Skeletal muscle cell (primary cell): ENCODE results near the gene KERA.
A peak's percentile ranks its signal among the peaks of the same experiment; 100 is the strongest.

ENCODE experiments used
- DNase-seq: peaks from one replicate; pipeline ENCODE4 v3.0.0-alpha.2; 2010; ENCODE audit warnings: low read depth
- H3K4me3 ChIP-seq: 2 replicates; pipeline ENCODE4 v1.5.1; 2011; ENCODE audit warnings: low read depth, mild to moderate bottlenecking, control low read depth, low read length, moderate library complexity

Gene KERA

DNA sequence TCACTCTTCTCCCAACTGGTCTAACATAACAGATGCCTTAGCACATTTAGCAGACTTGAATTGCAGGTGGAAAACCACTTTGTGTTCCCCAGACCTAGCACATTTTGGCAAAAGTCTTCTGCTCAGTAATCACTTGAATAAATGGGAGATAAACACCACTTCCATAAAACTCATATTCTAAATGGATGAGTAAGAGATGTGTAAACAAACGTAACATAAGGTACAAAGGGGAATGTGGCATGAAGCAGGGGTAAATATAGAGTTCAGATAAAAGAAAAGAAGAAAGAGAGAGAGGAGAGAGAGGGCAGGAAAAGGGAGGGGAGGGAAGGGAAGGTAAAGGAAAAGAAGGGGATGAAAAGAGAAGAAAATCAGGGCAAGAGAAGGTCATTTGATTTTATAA lies 17.0 kb upstream of the KERA start:
- H3K4me3 ChIP-seq, result no peak overlapping the region
- no peak for DNase-seq

DNA sequence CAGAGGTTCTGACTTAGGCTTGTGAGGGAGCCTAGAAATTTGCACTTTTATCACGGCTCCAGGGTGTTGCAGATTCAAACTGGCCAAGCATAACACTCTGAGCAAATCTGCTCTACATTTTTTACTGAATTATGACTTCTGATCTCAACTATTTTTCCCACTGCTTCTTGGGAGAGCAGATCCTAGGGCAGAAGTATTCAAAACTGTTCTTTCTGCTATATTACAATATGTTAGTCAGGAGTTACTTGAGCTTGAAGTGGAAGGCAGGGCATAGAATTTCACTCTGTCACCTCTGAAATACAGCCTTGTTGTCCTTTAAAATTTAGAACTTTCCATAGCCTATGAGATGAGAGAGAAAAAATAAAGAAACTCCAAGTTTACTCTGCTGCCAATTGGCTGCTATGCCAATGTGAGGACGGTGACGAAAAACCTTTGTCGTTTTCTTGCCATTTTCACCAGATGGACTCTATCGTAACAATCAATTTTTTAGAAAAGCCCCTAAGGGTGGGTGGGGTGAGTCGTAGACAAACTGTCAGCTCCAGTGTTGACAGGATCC lies 16.4 kb upstream of the KERA start:
- DNase-seq, result no peak
- H3K4me3 ChIP-seq, result no peak overlapping the region

DNA sequence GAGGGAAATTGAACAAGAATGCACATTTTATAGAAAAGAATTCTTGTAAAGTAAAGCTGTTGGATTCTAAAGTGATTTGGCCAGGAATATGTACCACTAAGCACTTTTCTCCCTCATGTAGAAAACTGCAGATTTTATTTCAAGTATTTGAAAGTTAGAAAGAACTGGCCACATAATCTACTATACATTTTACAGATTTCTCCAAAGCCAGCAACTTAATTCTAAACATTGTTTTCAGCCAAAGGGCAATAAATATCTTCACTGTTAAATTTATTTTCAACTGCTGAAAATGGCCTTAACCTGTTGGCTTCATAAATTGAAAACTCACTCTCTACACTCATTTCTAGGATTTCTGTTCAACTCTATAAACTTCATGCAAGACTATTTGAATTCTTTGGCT lies 15.6 kb upstream of the KERA start:
- no peak for DNase-seq
- no peak overlapping the region for H3K4me3 ChIP-seq

DNA sequence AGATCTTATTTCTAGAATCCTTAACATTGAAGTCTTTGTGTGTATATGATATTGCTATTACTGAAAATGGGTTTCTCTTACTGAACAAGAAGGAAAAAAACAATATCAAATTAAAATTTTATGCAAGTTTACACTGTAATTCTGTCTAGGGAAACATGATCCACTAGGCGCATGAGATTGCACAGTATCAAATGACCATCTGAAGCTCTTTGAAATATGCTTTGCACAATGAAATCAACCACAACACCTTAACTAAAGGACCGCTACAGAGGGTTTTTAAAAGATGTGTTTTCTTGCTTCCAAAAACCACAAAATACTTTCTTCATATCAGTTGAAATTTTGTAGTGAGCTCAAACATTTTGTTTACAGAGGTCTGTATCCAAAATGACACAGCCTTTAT lies 15.1 kb upstream of the KERA start:
- DNase-seq, result no peak
- H3K4me3 ChIP-seq, result no peak overlapping the region

DNA sequence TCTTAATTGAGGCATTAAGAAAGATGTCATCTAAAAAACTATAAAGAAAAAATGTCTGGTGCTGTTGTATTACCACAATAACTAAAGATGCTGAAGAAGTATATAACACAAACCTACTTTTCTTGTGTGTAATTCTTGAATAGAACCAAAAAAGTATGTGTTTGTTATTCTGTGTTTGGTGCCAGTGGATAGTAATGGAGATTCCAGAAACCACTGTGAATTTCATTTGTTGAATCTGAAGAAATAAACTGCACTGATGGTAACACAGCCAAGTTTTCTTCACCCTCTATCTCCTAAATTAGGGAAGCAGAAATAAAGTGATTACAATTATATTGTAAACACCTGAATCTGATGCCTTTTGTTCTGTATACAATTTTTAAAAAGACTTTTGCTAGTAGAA lies 13.1 kb upstream of the KERA start:
- no peak for DNase-seq
- no peak overlapping the region for H3K4me3 ChIP-seq

DNA sequence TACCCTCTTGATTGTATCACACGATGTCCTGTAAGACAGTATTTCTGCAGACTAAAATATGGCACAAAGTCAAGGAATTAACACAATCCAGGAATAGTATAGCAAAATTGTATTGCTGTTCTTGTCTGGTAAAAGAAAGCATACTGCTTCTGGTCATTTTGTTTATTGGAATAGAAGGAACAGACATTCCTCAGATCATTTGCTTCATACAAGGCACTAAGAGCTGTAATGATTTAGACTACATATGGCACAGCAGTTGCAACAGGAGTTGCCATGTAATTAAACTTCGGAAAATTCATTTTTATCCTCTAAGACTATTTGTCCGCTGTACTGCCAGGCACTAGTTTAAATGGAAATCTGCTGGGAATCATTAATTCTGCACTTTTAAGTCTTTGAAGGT lies 7.6 kb upstream of the KERA start:
- no peak overlapping the region for H3K4me3 ChIP-seq
- no peak for DNase-seq

DNA sequence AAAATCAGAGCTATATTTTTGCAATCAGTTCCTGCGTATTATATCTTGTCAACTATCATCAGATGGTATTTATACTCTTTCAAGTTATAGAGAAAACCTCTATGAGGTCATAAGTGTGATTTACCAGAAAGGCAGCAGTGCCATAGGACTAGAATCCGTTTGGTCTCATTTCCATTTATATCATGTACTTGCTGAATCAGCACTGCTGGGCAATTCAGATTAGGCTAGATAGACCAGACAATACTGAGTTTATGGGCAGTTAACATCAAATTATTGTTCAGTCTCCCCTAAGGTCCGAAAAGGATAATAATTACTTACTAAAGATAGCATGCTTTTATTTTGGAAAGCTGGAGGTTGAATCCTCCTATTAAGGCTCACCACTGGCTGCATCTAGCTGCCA lies 6.8 kb upstream of the KERA start:
- DNase-seq, result no peak
- H3K4me3 ChIP-seq, result no peak overlapping the region

DNA sequence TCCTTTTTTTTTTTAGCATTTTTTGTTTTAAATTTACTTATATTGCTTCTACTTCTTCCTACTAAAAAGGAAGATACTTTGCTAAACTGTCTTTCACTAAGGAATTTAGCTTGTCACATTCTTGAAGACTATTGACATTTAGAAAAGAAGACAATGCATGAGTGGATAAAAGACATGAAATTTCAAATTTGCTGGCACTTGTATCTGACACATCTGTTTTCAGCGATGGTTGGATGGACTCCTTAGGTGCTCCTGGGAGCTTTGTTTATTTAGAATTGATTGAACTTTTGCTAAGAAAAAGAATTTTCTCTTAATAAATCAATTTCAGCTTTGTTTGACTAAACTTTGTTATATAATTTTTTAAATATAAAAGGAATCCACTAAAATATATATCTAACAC lies 3.3 kb upstream of the KERA start:
- H3K4me3 ChIP-seq, result no peak overlapping the region
- no peak for DNase-seq

DNA sequence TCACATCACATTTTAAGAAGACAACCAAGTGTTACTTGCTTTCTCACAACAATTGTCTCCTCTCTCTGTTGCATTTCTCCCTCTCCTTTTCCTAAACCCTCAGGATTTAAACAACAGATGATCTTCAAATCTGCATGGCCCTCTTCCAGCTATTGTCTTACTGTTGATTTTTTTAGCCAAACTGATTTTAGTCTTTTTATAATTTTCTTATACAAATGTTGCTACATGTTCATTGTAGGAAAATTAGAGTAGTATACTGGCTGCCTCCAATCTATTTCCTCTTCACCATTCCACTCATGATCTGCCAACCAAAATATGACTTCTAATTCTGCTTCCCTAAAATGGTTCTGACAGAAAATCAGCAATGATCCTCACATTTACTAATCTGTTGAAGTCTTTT lies 1.4 kb upstream of the KERA start:
- DNase-seq, result no peak
- H3K4me3 ChIP-seq, result no peak overlapping the region

DNA sequence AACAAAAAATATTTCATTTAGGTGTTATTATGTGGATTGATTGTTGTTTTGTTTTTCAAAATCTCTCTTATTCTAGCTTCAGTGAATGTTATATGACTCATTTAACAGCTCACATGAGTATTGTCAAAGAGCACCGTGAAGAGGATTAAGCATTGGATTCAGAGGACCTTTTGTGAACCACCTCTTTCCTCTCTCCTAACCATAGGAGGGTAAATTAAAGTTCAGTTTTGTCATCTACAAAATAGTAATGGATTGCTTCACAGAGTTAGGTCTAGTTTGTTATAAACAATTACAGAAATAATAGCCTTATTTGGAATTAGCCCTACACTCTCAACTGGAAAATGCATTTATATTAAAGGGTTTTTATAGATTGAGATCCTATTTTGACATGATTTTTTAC lies 962 bp upstream of the KERA start:
- H3K4me3 ChIP-seq, result no peak overlapping the region
- no peak for DNase-seq

DNA sequence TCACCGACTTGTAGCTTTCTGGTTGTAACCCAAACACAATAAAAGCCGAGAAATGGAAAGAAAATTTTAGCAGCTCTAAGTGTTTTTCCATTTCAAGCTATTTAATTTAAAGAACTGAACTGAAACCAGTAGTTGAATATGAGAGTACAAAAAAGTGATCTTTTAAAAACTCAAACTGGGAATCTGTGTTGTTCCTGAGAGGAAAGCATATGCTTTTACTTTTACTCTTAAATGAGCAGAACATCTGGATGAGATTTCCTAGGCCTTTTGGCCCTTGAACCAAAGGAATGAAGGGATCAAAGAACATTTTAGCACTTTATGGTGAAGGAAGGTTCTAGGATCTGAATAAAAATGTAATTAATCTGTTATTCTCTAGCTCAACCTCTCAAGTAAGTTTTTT lies 1.3 kb downstream of the KERA start:
- no peak overlapping the region for H3K4me3 ChIP-seq
- DNase-seq, result no peak

DNA sequence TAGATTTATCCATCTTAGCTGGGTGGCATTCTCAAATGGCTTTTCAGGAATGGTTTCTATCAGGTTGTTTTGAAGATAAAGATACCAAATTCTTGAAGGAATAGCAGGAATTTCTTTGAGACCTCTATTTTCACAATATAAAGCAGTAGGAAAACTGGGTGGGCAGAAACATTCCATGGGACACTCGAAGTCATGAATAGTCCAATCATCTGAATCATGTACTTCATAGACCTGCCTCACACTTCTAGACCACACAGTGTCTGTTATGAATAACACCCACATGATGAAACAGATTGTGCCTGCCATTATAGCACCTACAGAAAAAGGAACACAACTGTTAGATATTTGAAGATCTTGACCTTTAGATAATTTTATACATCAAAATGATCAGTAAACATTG lies 1.8 kb downstream of the KERA start:
- no peak overlapping the region for H3K4me3 ChIP-seq
- no peak for DNase-seq

DNA sequence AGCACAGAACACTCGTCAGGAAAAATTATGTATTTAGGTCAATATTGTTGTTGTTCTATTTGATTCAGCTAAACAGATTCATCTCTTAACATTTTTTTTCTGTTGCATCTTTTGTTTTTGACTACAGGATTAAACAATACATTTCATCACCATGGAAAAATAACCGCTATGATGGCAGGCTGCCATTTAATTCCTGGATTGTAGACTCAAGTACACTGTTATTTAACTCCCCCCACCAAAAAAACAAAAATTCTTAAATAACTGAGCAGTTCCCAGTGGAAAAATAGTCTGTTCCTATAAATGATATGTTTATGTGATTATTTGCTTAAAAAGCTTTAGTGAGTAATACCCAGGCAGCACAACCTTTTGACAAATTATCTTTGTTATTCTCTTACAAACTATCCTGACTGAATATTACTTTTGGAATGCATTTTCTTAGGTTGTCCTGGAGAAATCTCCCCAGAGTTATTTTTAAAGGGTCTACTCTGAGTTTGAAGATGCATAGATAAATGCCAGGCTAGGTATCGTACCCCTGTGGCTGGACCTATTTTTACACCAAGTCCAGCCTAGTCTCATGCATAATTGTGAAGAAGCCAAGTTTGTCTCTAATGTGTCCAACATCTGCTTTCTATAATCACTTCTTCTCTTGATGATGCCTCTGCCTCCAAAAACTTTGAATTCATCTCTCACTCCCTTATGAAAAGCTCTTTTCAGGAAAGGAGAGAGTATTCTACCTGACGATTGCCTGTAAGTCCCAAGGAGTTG lies 3.7 kb downstream of the KERA start:
- no peak overlapping the region for H3K4me3 ChIP-seq
- DNase-seq, result peak; percentile 60

DNA sequence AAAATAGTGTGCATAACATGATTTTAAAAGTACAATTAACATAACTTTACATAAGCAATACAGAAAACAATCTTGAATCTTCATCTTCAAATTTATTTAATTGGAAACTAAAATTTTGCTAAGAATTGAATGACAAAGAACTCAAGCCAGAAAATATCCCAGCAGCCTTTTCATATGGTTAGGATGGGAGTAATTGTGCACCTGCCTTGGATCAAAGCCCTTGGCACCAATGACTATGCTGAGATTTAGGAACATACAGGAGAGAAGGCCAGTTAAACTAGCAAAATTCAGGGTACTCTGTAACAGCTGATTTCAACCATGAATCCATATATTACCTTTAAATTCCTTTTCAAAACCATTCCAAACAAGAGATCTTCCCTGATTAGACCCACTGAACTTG lies 5.8 kb downstream of the KERA start:
- H3K4me3 ChIP-seq, result no peak overlapping the region
- no peak for DNase-seq

DNA sequence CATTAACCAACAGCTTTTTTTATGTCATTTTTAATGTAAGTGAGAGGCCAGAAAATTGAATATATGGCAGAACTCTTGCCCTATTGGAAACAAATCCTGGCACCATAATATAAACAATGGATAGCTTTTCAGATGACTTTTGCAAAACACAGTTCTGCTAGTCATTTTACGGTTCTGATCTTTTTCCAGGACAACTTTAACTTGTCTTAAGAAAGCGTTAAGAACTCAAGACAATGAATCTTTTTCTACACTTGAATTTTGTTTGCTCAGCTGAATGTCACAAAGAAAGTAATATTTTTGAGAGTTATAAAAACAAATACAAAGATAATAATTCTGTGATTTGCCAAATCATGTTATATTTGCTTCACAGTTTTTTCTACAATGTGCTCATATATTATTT lies 13.2 kb downstream of the KERA start:
- no peak for DNase-seq

DNA sequence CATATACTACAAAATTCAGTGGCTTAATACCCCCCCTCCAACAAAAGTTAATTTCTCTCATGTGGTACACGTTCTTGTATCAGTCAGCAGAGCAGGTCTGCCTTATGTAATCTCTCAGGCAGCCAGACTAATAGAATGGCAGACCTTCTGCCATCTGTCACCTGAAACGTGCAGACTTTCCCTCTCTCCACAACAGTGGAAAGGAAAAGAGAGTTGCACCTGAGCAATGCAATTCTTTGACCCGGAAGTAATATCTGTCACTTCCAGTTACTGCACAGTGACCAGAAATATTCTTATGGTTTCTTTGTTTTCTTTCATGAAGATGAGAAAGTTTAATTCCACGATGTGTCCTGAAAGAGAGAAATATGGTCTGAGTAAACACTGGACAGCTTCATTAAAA lies 14.4 kb downstream of the KERA start:
- no peak for DNase-seq
- H3K4me3 ChIP-seq, result no peak overlapping the region

More for the DNA sequence above, 13.2 kb downstream of the KERA start:
- no peak overlapping the region for H3K4me3 ChIP-seq

DNA sequence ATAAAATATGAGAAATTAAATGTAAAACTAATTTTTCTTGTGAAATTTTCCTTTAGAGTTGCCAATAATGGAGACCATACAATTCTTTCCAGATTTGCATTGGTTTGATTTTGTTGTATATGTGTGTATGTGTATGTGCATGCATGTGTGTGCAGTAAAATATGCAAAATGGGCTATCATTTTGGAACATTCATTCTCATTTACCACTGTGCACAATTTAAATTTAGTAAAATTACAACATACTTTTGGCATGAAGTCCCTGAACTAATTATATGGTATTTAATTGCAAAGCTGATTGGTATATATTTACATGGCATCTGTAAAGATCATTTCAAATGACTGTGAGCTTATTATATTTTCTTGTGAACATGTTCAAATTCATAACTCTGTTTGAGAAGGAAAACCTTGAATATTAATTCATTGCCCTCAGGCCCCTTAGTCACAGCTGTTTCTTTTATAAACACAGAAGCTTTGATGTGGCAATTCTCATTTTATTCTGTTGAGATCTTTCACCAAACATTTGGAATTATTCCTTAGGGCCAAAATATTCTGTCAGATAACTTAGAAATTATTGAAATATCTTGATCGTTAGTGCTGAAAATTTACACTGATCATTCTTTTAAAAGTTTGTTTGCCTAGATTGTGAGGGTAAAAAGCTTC lies 17.6 kb downstream of the KERA start:
- no peak for DNase-seq
- no peak overlapping the region for H3K4me3 ChIP-seq

DNA sequence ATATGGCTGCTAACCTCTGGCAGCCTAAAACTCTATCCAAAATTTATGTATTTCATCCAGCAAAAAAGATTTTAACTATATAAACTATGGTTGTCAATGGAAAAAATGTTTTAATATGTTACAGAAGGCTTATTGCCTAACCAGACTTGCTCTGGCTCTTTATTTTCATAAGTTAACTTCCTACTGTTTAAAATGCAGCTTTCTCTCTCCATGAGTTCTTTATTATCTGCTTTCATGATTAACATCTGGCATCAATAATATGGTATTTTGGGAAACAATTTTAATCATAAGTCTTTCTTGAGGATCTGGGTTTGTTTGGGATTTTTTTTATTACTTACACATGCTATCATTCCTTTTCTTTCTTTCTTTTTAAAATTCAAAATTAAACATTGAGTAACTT lies 20.5 kb downstream of the KERA start:
- no peak for DNase-seq

DNA sequence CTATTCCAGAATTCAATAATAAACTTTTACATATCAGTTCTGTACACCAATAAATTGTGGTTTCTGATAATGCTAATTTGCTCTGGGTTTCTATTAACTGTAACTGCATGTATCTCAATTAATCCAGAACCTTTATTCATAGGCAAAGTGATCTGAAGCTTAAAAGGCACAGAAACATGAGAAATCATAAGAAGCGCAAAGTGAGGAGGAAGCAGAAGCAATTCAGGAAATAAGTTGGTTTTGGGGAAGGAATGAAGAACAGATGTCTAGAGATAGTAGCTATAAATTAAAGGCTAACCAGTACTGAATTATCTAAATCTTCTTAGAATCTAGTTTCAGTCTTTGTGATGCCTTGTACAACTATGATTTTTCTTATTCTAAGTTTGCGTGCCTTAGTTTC lies 24.6 kb downstream of the KERA start:
- DNase-seq, result no peak
- no peak overlapping the region for H3K4me3 ChIP-seq

More for the DNA sequence above, 20.5 kb downstream of the KERA start:
- H3K4me3 ChIP-seq, result no peak overlapping the region

DNA sequence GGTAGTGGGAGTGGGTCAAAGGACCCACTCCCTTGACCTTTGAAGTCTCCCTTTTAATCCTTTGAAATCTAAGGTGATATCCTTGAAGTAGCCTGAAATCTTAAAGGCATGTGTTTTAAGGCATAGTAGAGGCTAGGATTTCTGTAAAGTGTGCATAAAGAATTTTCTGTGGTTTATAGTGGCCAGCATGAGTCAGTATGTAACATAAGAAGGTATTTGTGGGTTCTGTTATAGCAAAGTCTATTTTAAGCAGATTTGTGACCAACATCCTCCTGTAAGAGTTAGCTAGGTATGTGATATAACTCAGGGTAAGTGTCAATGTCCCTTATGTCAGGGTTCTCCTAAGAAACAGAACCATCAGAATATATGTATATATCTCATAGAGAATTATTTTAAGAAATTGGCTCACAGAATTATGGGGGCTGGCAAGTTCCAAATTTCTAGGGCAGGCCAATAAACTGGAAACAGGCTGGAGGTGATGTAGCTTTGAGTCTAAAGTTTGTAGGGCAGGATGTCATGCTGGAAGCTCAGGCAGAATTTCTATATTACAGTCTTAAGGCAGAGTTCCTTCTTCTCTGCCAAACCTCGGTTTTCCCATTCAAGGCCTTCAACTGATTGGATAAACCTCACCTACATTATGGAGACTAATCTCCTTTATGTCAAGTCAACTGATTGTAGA lies 34.4 kb downstream of the KERA start:
- peak; percentile 53 for DNase-seq
- H3K4me3 ChIP-seq, result no peak overlapping the region

DNA sequence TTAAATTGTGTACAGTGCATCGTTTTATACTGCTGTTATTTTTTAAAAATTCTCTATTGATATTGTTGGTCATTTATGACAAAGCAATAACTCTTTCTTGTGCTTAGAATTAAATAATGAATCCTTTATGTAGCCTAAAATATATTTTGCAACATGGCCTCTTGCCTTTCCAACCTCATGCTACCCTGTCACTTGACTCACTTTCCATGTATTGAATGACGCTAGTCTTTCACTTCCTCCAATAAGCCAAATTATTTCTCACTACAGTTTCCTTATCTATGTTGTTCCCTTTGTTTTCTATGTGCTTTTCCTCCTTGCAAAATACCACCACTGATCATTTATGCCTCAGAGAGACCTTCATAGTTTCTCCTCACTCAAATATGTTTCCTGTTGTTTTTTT lies 36.7 kb downstream of the KERA start:
- DNase-seq, result no peak
- H3K4me3 ChIP-seq, result no peak overlapping the region
